ENCODE data around the gene RHOF. TPM values are rescaled to one million over a fixed set of nuclear protein-coding genes. Genes with fewer than 3 reads are reported as not detected.

Gene RHOF
- total RNA-seq, 1 donor from 2014 or later, result 6.1 TPM

DNA sequence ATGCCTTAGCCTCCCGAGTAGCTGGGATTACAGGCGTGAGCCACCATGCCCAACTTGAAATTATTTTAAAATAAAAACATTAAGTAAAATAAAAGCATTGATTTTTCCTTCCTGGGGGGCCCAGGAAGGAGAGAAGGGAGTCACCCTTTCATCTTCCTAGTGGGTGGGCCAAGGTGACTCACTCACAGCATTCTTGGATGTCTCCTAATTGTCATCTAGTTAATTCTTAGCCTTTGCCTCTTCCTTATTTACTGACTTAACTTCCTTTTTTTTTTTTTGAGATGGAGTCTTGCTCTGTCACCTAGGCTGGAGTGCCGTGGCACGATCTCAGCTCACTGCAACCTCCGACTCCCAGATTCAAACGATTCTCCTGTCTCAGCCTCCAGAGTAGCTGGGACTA, 51.7 kb downstream of the RHOF start:
- no peak for DNase-seq

DNA sequence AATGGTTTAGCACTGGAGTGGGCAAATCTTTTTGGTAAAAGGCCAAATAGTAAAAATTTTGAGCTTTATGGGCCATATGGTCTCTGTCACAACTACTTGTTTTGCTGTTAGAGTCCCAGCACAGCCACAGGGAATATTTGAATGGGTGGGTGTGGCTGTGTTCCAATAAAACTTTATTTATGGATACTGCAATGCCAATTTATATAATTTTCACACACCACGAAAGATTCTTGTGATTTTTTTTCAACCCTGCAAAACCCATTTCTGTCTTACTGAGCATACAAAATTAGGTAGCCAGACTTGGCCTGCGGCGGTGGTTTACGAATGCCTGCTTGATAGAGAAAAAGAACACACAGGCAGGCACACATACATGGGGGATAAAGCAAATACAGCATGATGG, 52.6 kb downstream of the RHOF start:
- no peak for DNase-seq

DNA sequence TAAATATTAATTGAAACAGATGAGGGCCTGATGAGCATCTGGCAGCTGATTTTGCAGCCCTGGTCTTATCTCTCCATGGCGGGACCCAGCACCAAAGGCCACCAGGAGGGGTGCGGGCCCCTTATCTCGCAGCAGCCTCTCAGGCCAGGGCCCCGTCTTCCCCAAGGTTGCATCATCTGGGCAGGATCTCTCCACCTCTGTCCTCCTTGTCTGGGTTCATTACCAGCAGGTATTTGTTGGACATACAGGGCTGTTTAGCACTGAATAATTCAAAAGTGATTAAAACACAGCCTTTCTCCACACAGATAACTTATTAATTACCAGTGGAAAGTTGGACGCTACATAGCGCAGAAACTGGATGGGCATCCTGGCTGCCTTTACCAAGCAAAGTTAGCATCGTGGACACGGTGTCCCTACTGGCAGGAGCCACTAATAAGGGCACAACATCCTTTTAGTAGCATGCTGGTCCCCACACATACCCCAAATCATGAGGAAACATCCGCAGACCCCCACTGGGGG, 55.1 kb downstream of the RHOF start:
- DNase-seq, result no peak

GRCh38 chr12:121733849-121734248, 59.6 kb downstream of the RHOF start:
- DNase-seq, result no peak

- DNase-seq, result no peak
Measured at GRCh38 chr12:121731473-121731872, 62.0 kb downstream of the RHOF start.

GRCh38 chr12:121729021-121729420, 64.5 kb downstream of the RHOF start:
- DNase-seq, result no peak

Other genes starting within 250 kb of the RHOF start
- 29.4 and 32.0 TPM in 2 replicates for gene KDM2B, start 212.7 kb downstream of the RHOF start, total RNA-seq
- 20.3 and 35.2 TPM in 2 replicates for gene ORAI1, start 167.2 kb downstream of the RHOF start, total RNA-seq
- 0.28 TPM in 1 of 2 replicates, not detected in the other for gene MORN3, start 124.0 kb downstream of the RHOF start, total RNA-seq
- gene TMEM120B, start 80.9 kb downstream of the RHOF start, total RNA-seq, result 4.9 and 6.8 TPM in 2 replicates
- gene SETD1B, start 10.3 kb upstream of the RHOF start, total RNA-seq, result 2.7 and 6.7 TPM in 2 replicates
- gene HPD, start 65.2 kb upstream of the RHOF start, total RNA-seq, result not detected in 2 replicates
- gene PSMD9, start 95.1 kb upstream of the RHOF start, total RNA-seq, result 48.5 and 131 TPM in 2 replicates
- gene CFAP251, start 124.9 kb upstream of the RHOF start, total RNA-seq, result 0.56 and 2.9 TPM in 2 replicates
- 4.6 and 6.8 TPM in 2 replicates for gene BCL7A, start 228.2 kb upstream of the RHOF start, total RNA-seq